Hepatocyte (in vitro differentiated cells): Measurements from ENCODE around the gene RTN4RL1.

Experiments
- CTCF ChIP-seq: fragments of 200-600 bp; sonication (generic); IDR thresholded peaks from 2 replicates; pipeline ENCODE4 v1.5.1; 2016; ENCODE audit warnings: antibody characterized with exemption, mild to moderate bottlenecking; ENCODE audit not compliant: poor library complexity
- EZH2 ChIP-seq: fragments of 200-600 bp; sonication (generic); IDR thresholded peaks from 2 replicates; pipeline ENCODE4 v1.6.1; 2016; ENCODE audit warnings: antibody characterized with exemption, mild to moderate bottlenecking, borderline replicate concordance
- EZH2phosphoT487 ChIP-seq: fragments of 200-600 bp; sonication (generic); IDR thresholded peaks from one replicate; pipeline ENCODE4 v1.6.1; 2018; ENCODE audit warnings: antibody characterized with exemption, mild to moderate bottlenecking, low read depth, moderate library complexity; ENCODE audit not compliant: unreplicated experiment, severe bottlenecking

- TF ChIP-seq EZH2 (peak; percentile 68), CTCF (no peak), EZH2phosphoT487 (no peak)
These were observed 438 bp downstream of the RTN4RL1 start for GRCh38 chr17:2024572-2025219.
